Measurements from ENCODE around the gene IFNA10.

The IFNA10 gene

DNA sequence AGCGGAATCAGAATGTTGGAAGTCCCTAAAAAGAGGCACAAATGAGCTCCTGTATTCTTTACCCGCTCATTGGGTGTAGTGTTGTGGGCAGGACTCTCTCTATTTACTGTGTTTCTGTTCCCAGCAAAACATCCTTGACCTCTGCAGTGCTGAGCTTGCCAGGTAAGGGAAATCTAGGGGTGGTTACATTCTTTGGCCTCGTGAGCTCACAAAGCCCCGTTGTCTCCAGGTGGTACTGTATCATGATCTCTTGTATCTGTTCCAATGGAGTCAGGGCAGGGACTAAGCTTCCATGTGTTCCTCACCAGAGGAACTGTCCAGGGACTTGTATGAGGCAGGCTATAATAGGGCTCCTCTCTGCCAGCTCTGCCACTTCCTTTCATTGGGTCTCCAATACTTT is 44.7 kb upstream of the IFNA10 start:
- H3K27ac ChIP-seq (ENCODE audit: low read length) = no peak overlapping the region
- H3K27me3 ChIP-seq (replicated peaks; ENCODE audit: insufficient read depth, low read length) = peaks cover 18% of the 10 kb centered on the region
- H3K4me2 ChIP-seq (ENCODE audit: low read depth, low read length) = no peak overlapping the region
- no peak overlapping the region for H2AFZ ChIP-seq (ENCODE audit: low read length)
- TF ChIP-seq EZH2phosphoT487 (IDR thresholded peaks at IDR 0.05; ENCODE audit: low read length) = no peak
- TF ChIP-seq, protein P1, sequence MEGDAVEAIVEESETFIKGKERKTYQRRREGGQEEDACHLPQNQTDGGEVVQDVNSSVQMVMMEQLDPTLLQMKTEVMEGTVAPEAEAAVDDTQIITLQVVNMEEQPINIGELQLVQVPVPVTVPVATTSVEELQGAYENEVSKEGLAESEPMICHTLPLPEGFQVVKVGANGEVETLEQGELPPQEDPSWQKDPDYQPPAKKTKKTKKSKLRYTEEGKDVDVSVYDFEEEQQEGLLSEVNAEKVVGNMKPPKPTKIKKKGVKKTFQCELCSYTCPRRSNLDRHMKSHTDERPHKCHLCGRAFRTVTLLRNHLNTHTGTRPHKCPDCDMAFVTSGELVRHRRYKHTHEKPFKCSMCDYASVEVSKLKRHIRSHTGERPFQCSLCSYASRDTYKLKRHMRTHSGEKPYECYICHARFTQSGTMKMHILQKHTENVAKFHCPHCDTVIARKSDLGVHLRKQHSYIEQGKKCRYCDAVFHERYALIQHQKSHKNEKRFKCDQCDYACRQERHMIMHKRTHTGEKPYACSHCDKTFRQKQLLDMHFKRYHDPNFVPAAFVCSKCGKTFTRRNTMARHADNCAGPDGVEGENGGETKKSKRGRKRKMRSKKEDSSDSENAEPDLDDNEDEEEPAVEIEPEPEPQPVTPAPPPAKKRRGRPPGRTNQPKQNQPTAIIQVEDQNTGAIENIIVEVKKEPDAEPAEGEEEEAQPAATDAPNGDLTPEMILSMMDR (IDR thresholded peaks at IDR 0.05; ENCODE audit: low read length) = no peak
- TF ChIP-seq EZH2 (optimal IDR thresholded peaks at IDR 0.05; ENCODE audit: low read depth, low read length) = no peak
- no peaks in the 10 kb centered on the region for H3K36me3 ChIP-seq (replicated peaks; ENCODE audit: insufficient read depth, low read length)
- H3F3A ChIP-seq (ENCODE audit: insufficient read depth, low read length) = no peaks in the 10 kb centered on the region
- no peaks in the 10 kb centered on the region for H3K9me2 ChIP-seq (replicated peaks; ENCODE audit: insufficient read depth, low read length)
- H3K79me2 ChIP-seq (ENCODE audit: low read length) = no peaks in the 10 kb centered on the region
- no peak for DNase-seq
- no peaks in the 10 kb centered on the region for H3K9me3 ChIP-seq (replicated peaks; ENCODE audit: insufficient read depth, low read length)
- H4K20me1 ChIP-seq (ENCODE audit: insufficient read depth, low read length) = no peaks in the 10 kb centered on the region
- H3K4me1 ChIP-seq (ENCODE audit: low read length) = no peaks in the 10 kb centered on the region
- H3K4me3 ChIP-seq (ENCODE audit: low read length) = no peak overlapping the region
- H3K9ac ChIP-seq (ENCODE audit: low read length) = no peak overlapping the region

DNA sequence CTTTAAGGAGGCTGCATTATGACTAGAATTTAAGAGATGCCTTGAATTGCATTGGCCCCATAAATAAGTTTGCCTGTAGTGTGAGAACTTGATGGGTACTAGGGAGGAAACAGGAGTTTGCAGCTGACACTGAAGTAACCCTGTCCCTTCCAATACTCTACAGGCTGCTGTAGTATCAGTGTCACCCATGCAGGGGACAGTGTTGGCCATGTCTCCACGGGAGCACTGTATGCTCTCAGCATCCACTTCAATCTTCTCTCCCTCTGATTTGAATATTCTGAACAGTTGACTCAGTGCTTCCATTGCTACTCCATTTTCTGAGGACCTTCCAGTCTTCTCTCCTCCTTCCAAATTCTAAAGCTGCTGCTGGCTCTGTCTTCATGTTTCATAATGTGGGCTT is 44.2 kb upstream of the IFNA10 start:
- peaks cover 18% of the 10 kb centered on the region for H3K27me3 ChIP-seq (replicated peaks; ENCODE audit: insufficient read depth, low read length)
- no peak for DNase-seq
- H3K36me3 ChIP-seq (replicated peaks; ENCODE audit: insufficient read depth, low read length) = no peaks in the 10 kb centered on the region
- no peaks in the 10 kb centered on the region for H3F3A ChIP-seq (ENCODE audit: insufficient read depth, low read length)
- H4K20me1 ChIP-seq (ENCODE audit: insufficient read depth, low read length) = no peaks in the 10 kb centered on the region
- TF ChIP-seq EZH2 (optimal IDR thresholded peaks at IDR 0.05; ENCODE audit: low read depth, low read length) = no peak
- TF ChIP-seq, protein P1 (IDR thresholded peaks at IDR 0.05; ENCODE audit: low read length) = no peak
- no peak for TF ChIP-seq EZH2phosphoT487 (IDR thresholded peaks at IDR 0.05; ENCODE audit: low read length)
- H3K4me3 ChIP-seq (ENCODE audit: low read length) = no peak overlapping the region
- H3K9ac ChIP-seq (ENCODE audit: low read length) = no peak overlapping the region
- no peak overlapping the region for H2AFZ ChIP-seq (ENCODE audit: low read length)
- H3K4me1 ChIP-seq (ENCODE audit: low read length) = no peaks in the 10 kb centered on the region
- H3K27ac ChIP-seq (ENCODE audit: low read length) = no peak overlapping the region
- H3K79me2 ChIP-seq (ENCODE audit: low read length) = no peaks in the 10 kb centered on the region
- H3K9me3 ChIP-seq (replicated peaks; ENCODE audit: insufficient read depth, low read length) = no peaks in the 10 kb centered on the region
- no peaks in the 10 kb centered on the region for H3K9me2 ChIP-seq (replicated peaks; ENCODE audit: insufficient read depth, low read length)
- no peak overlapping the region for H3K4me2 ChIP-seq (ENCODE audit: low read depth, low read length)

- peak; percentile 7 for DNase-seq
- H3K36me3 ChIP-seq (replicated peaks; ENCODE audit: insufficient read depth, low read length) = no peaks in the 10 kb centered on the region
Measured at GRCh38 chr9:21244836-21245235, 37.9 kb upstream of the IFNA10 start.

More at GRCh38 chr9:21244836-21245235, 37.9 kb upstream of the IFNA10 start:
- no peaks in the 10 kb centered on the region for H3K9me2 ChIP-seq (replicated peaks; ENCODE audit: insufficient read depth, low read length)
- H3K79me2 ChIP-seq (ENCODE audit: low read length) = no peaks in the 10 kb centered on the region
- H3K4me1 ChIP-seq (ENCODE audit: low read length) = no peaks in the 10 kb centered on the region
- H3K4me3 ChIP-seq (ENCODE audit: low read length) = no peak overlapping the region
- peaks cover under 1% of the 10 kb centered on the region; the same call in 1 of the 2 replicates for H3K27me3 ChIP-seq (replicated peaks; ENCODE audit: insufficient read depth, low read length)
- H3K4me2 ChIP-seq (ENCODE audit: low read depth, low read length) = no peak overlapping the region
- H4K20me1 ChIP-seq (ENCODE audit: insufficient read depth, low read length) = no peaks in the 10 kb centered on the region
- H3K9ac ChIP-seq (ENCODE audit: low read length) = no peak overlapping the region
- no peak overlapping the region for H2AFZ ChIP-seq (ENCODE audit: low read length)
- H3F3A ChIP-seq (ENCODE audit: insufficient read depth, low read length) = no peaks in the 10 kb centered on the region
- no peaks in the 10 kb centered on the region for H3K9me3 ChIP-seq (replicated peaks; ENCODE audit: insufficient read depth, low read length)
- TF ChIP-seq EZH2 (optimal IDR thresholded peaks at IDR 0.05; ENCODE audit: low read depth, low read length) = no peak
- no peak for TF ChIP-seq EZH2phosphoT487 (IDR thresholded peaks at IDR 0.05; ENCODE audit: low read length)
- TF ChIP-seq, protein P1 (IDR thresholded peaks at IDR 0.05; ENCODE audit: low read length) = no peak
- H3K27ac ChIP-seq (ENCODE audit: low read length) = no peak overlapping the region
